SIG-M5 (cell line): ENCODE results near the gene FITM2.

ENCODE experiments used
- DNase-seq: peaks from one replicate; lab custom pipeline; 2025; lab: John Stamatoyannopoulos, UW

FITM2 gene

DNA sequence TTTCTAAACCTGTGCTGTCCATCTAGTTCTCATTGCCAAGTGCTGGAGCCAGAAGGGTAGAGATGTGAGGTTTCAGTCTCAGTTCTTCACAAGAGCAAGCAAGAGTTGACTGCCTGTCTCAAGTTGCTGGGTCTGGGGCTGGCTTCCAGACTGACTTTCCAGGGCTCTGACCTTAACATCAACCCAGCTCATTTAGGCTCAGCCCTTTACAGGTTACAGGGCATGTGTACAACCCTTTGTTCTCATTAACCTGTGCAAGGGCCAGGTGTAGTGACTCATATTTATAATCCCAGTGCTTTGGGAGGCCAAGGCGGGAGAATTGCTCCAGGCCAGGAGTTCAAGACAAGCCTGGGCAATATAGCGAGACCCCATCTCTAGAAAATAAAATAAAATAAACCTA lies 30.6 kb downstream of the FITM2 start:
- DNase-seq: no peak

DNA sequence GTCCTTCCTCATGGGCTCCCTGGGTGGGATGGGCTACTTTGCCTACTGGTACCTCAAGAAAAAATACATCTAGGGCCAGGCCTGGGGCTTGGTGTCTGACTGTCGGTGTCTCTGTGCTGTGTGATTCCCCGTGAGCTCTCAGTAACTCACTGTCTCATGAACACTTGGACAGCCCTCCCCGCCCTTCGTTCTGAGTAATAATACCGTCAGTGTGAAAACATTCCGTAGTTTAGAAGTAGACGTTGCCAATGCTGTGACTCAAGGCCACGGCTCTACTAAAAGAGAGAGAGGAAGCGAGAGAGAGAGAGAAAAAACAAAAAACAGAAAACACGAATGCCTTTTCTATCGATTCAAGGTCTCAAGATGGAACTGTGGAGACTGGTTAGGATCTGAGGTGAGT lies 31.8 kb downstream of the FITM2 start:
- no peak for DNase-seq

DNA sequence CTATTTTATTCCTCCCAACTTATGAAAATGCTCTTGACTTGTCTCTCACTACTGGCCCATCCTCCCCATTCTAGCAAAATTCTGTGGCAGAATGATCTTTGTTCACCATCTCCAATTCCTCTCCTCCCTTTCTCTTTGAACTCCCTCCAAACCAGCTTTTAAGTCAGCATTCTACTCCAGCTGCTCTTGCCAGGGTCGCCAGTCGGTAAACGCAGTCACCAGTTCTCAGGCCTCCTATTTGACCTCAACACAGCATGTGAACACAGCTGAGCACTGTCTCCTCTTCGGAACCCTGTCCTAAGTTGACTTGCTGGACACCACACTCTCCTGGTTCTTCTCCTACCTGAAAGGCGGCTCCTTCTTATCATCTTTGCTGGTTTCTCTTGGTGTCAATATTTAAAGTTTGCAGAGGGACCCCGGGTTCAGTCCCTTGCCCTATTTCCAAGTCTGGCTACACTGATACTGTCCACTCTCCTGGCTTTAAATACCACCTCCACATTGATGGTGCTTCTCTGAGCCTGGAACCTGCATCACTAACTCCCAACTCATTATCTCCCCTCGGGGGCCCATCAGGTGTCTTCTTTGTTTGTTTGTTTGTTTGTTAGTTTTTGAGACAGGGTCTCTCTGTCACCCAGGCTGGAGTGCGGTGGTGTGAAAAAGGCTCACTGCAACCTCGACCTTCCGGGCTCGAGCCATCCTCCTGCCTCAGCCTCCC lies 36.5 kb downstream of the FITM2 start:
- no peak for DNase-seq

DNA sequence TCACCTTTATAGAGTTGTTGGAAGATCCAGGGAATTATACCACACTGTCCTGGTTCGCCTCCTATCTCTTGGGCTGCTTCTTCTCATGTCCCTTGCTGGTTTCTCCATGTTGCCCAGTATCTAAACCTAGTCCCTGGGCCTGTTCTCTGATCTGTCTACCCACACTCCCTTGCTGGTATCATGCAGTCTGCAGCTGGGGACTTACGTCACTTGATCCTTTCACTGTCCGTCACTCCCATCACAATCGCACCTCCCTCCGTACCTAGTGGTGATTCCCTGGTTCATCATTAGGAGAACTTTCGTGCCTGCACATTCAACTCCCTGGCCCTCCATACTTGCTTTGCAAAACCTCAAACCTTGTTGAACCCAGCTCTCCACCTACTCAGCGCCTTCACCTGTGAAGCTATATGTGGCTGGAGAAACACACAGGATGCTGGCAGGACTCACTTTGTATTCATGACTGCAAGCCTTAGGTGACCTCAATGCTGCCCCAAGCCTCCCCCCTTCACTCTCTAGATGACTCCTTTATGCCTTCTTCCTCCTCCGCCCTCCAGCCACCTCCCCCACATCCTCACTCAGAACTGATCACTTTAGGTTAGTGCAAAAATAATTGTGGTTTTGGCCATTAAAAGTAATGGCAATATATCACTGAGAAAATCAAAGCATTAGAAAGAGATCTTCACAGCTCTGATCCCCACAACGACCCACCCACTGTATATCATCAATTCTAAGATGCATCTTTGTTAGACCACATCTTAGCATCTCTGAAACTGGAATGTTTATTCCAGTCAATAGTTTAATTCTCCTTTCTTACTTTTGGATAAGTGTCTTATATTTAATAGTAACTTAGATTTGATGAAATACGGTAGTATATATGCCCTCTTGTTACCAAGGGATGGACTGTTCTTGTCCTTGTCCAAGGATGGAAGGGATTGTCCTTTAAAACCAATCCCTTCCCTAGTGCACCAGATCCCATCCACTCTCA lies 37.5 kb downstream of the FITM2 start:
- no peak for DNase-seq

DNA sequence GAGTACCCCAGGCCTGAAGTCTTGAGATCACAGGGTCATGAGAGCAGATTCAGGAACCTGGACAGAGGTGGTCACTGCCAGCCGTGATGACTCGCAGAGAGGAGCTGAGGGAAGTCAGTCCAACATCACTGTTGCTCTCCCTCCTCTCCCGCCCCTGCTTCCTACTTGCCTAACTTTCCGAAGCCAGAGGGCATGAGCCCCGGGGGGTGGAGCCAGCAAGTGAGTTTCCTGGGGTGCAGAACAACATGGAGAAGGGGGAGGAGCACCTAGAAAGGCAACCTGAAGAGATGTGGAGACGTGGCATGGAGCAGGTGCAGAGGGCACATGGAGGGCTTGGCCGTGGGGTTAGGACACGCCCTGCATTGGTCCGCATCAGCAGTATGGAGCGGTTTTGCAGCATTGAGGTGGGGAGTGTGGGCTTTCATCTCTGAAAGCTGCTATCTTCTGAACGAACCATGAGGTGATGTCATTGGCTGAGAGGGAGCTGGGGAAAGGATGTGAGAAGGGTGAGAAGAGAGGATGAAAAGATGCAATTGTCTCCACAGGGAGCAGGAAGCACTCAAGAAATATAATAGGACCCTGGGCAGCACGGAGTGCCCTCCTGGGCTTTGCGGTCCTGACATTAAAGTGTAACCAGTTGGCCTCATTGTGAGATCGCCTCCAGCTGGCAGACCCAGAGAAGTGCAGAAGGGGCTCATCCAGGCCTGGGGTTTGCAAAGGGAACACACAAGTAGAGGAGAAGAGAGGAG lies 38.9 kb downstream of the FITM2 start:
- no peak for DNase-seq

DNA sequence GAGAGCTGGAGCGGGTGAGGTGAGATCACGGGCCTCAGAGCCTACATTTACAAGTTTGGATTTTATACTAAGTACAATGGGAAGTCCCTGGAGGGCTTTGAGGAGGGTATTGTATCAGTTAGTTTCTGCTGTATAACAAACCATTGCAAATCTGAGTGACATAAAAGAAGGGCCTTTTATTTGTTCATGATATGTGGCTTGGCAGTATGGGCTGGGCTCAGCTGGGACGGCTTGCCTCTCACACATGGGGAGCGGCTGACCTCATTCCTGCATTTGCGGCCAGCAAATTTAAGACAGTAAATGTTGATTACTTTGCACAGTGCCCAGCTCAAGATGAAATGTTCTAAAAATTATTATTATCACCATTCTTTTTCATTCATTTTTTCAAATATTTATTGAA lies 42.2 kb downstream of the FITM2 start:
- DNase-seq: no peak

DNA sequence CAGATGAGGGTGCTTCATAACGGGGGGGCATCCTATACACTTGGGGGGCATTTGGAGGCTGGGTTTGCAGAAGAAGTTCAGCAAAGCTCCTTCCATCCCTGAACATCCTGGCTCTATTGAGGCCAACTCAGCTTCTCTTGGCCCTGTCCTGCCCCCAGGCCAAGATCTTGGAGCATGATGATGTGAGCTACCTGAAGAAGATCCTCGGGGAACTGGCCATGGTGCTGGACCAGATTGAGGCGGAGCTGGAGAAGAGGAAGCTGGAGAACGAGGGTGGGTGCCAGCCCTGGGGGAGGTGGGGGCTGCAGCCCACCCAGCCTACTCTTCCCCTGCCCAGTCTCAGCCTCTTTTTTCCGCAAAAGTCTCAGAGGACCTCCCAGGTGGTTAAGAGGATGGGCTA lies 46.7 kb downstream of the FITM2 start:
- DNase-seq: no peak

DNA sequence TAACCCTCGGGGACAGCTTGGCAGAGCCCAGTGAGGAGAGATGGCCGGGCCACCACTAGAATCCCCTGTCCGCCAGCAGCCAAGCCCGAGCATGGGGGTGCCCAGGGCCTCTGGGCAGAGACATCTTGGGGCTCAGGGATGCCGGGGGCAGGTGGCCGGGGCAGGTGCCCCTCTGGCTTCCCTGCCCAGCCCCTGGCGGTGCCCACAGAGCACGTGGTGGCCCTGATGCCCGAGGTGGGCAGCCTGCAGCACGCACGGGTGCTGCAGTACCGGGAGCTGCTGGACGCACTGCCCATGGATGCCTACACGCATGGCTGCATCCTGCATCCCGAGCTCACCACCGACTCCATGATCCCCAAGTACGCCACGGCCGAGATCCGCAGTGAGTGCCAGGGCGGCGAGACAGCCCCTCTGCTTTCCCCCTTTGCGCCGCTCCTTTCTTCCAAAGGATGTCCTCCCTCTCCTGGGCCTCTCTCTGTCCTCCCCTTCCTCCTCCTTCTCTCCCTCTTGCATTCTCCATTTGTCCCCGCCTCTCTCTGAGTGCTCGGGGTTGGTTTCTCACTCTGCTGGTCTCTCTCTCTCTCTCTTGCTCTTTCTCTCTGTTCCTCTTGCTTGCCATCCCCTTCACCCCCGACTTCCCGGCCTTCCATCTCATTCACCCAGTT lies 52.6 kb downstream of the FITM2 start:
- DNase-seq: no peak

DNA sequence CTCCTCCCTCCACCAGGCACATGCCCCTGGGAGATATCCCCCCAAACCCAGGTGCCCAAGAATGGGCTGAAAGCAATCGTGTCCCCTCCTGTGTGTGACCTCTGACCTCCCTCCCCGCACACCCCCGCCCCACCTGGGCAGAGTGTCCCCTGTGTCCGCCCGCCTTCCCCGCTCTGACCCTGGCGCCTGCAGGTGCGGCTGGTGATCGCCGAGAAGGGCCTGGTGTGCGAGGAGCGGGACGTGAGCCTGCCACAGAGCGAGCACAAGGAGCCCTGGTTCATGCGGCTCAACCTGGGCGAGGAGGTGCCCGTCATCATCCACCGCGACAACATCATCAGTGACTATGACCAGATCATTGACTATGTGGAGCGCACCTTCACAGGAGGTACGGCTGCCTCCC lies 54.0 kb downstream of the FITM2 start:
- DNase-seq: no peak

DNA sequence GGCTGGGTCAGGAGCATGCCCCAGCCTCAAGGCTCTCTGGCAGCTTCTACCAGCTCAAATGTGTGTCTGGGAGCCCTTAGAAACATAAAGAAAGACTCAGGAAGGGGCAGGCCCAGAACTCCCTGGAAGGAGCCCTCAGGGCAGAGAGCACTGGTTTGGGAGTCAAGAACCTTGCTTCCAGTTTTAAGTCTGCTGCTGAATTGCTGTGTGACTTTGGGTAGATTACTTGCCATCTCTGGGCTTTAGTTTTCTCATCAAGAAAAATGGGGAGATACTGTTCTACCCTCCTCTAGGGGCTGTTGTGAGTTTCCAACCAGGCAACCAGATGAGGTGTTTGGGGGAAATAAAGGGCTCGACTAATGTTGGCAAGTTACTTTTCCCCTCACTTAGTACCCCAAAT lies 55.1 kb downstream of the FITM2 start:
- no peak for DNase-seq

DNA sequence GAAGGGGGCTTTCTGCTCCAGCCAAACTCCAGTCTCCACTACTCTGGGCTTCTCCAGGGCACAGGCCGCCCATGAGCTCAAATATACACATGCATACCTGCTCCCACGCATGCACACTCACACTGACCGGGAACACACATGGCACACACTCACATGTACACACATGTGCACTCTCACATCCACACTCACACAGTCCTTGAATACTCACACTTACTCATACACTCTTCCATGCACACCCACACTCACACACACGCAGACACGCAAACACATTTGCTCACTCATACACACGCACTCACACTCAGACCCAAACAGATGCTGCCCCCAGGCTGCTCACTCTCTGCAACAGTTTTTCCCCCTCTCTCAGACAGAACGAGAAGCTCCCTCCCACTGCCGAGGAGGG lies 56.9 kb downstream of the FITM2 start:
- DNase-seq: no peak

DNA sequence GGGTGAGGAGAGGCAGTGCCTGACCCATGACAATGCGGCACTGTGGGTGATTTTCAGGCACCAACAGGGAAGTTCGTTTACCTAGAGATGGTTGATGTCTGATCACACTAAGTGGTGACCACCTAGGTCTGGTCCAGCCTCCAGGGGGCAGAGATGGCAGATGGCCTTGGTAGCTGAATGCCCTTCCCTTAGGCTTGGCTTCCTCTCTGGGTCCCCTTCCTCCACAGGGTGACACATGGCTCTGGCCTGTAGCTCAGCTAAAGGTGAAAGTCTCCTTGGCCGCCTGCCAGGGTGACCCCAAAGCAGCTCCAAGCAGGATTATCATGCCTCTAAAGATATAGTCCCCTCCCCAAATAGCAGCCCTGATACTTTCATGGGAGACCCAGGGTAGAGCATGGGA lies 57.5 kb downstream of the FITM2 start:
- no peak for DNase-seq
